T-helper 17 cell (primary cell): ENCODE measurements around the gene OR2L2. TPM values are rescaled to one million over a fixed set of nuclear protein-coding genes. Genes with fewer than 3 reads are reported as not detected.

Experiments
- ATAC-seq: fragments of 150-1000 bp; cut with Tn5 transposase; 2 replicates; pipeline ENCODE4 v1.10.0; 2021; ENCODE audit warnings: mild to moderate bottlenecking, moderate library complexity
- DNase-seq, 3 donors: peaks; one replicate each; pipeline versions ENCODE4 v3.0.0 to v3.0.0-alpha.2; 2020 to 2021
- H3K9me3 ChIP-seq: one replicate; pipeline ENCODE4 v1.7.0; 2013; ENCODE audit warnings: low read length, mild to moderate bottlenecking; ENCODE audit not compliant: control insufficient read depth, poor library complexity, severe bottlenecking
- H3K27ac Mint-ChIP-seq: one replicate; pipeline ENCODE4 v1.8.0; 2022; ENCODE audit warnings: mild to moderate bottlenecking, moderate library complexity, mixed read lengths
- H3K27me3 Mint-ChIP-seq: one replicate; pipeline ENCODE4 v1.8.0; 2022; ENCODE audit warnings: mixed read lengths
- H3K36me3 Mint-ChIP-seq: one replicate; pipeline ENCODE4 v1.8.0; 2022; ENCODE audit warnings: low read depth, mixed read lengths
- H3K4me1 Mint-ChIP-seq: one replicate; pipeline ENCODE4 v1.8.0; 2022; ENCODE audit warnings: mild to moderate bottlenecking, mixed read lengths
- H3K4me3 Mint-ChIP-seq: one replicate; pipeline ENCODE4 v1.8.0; 2022; ENCODE audit warnings: mild to moderate bottlenecking, moderate library complexity, mixed read lengths
- total RNA-seq, 4 donors: library from RNA in 2 of 4; stranded (reverse) in 2 of 4; gene quantifications; one replicate each; pipeline ENCODE4 v1.2.3 and lab custom pipeline; 2022 to 2026

The OR2L2 gene, protein sequence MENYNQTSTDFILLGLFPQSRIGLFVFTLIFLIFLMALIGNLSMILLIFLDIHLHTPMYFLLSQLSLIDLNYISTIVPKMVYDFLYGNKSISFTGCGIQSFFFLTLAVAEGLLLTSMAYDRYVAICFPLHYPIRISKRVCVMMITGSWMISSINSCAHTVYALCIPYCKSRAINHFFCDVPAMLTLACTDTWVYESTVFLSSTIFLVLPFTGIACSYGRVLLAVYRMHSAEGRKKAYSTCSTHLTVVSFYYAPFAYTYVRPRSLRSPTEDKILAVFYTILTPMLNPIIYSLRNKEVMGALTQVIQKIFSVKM
- total RNA-seq: under 1 TPM; 0.21 to 0.22 TPM
- 0 reads per million in 2 donors for total RNA-seq (lab: John Stamatoyannopoulos, UW)

- peaks cover 3% of the 10 kb centered on the region for H3K9me3 ChIP-seq
- H3K27ac Mint-ChIP-seq: no peak within 1 kb of the TSS
- peaks cover 2% of the 10 kb centered on the region for H3K36me3 Mint-ChIP-seq
- H3K4me3 Mint-ChIP-seq: no peak within 1 kb of the TSS
- H3K4me1 Mint-ChIP-seq: no peaks in the 10 kb centered on the region
- ATAC-seq (no peak), DNase-seq (no peak)
- H3K27me3 Mint-ChIP-seq: no peaks in the 10 kb centered on the region
These were observed at the start of gene OR2L2 for GRCh38 chr1:248029770-248030169. OR2L2 (plus strand) TSS chr1:248030070; CDS start chr1:248038268, 8,198 bp downstream.

DNA sequence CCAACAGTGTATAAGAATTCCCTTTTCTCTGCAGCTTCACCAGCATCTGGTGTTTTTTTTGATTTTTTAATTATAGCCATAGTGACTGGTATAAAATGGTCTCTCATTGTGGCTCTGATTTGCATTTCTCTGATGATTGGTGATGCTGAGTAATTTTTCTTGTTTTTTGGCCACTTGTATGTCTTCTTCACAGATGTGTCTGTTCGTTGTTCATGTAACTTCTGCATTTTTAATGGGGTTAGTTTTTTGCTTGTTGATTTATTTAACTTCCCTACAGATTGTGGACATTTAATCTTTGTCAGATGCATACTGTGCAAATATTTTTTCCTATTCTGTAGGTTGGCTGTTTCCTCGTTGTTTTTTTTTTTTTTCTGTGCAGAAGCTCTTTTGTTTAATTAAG, 36.9 kb upstream of the OR2L2 start:
- H3K9me3 ChIP-seq: no peaks in the 10 kb centered on the region
- Mint-ChIP-seq H3K4me1 (no peaks in the 10 kb centered on the region), H3K27me3 (no peaks in the 10 kb centered on the region), H3K36me3 (no peaks in the 10 kb centered on the region), H3K4me3 (no peak overlapping the region), H3K27ac (no peak overlapping the region)
- DNase-seq (no peak), ATAC-seq (no peak)

DNA sequence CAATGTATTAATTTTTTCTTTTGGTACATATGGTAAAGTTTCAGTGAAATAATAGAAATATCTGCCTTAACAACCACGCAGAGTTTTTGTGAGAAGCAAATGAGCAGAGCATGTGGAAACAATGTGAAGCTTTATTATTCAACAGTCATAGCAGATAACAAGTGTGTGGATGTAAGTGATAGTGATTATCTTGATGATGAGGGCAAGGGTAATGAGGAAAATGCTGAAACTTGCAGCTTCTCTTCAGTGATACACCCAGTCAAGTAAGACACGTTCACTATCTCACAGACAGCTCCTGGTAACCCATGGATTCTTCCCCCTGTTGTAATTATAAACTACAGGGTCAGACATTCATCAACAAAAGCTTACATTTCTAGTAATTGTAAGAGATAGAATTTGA, 31.1 kb upstream of the OR2L2 start:
- Mint-ChIP-seq H3K27ac (no peak overlapping the region), H3K27me3 (no peaks in the 10 kb centered on the region), H3K36me3 (peaks cover 3% of the 10 kb centered on the region), H3K4me1 (no peaks in the 10 kb centered on the region), H3K4me3 (no peak overlapping the region)
- DNase-seq (no peak), ATAC-seq (no peak)
- H3K9me3 ChIP-seq: no peaks in the 10 kb centered on the region

- no peaks in the 10 kb centered on the region for H3K4me1 Mint-ChIP-seq
- no peak overlapping the region for H3K27ac Mint-ChIP-seq
- no peak overlapping the region for H3K4me3 Mint-ChIP-seq
- H3K9me3 ChIP-seq: no peaks in the 10 kb centered on the region
- DNase-seq (no peak), ATAC-seq (no peak)
- no peaks in the 10 kb centered on the region for H3K27me3 Mint-ChIP-seq
- peaks cover 3% of the 10 kb centered on the region for H3K36me3 Mint-ChIP-seq
These were observed 29.7 kb upstream of the OR2L2 start for GRCh38 chr1:248000169-248000568.

DNA sequence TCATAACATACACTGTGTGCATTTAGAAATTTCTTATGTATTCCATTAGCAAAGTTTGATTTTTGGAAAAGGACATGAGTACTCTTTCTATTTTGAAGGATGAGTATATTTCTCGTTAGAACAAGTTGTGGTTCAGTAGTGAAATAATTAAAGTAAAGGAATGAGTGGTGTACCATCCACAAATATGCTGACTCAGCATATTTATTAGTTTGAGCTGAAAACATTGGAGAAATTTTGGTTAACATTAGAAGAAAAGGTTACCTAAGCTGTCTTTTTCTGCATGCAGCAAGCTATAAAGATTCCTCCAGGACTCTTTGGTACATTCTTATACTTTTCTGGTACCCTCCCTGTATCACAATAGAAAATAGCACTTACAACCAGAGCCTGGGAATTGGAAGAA, 22.1 kb upstream of the OR2L2 start:
- no peaks in the 10 kb centered on the region for H3K27me3 Mint-ChIP-seq
- no peak overlapping the region for H3K4me3 Mint-ChIP-seq
- H3K27ac Mint-ChIP-seq: no peak overlapping the region
- H3K4me1 Mint-ChIP-seq: no peaks in the 10 kb centered on the region
- peaks cover 8% of the 10 kb centered on the region for H3K9me3 ChIP-seq
- ATAC-seq: no peak
- DNase-seq: no peak
- H3K36me3 Mint-ChIP-seq: peaks cover 3% of the 10 kb centered on the region

- ATAC-seq: no peak
- no peak for DNase-seq
- Mint-ChIP-seq H3K4me1 (no peaks in the 10 kb centered on the region), H3K27ac (no peak overlapping the region), H3K4me3 (no peak overlapping the region), H3K36me3 (no peaks in the 10 kb centered on the region), H3K27me3 (no peaks in the 10 kb centered on the region)
- H3K9me3 ChIP-seq: peaks cover 8% of the 10 kb centered on the region
These were observed 20.2 kb upstream of the OR2L2 start for GRCh38 chr1:248009681-248010080.

DNA sequence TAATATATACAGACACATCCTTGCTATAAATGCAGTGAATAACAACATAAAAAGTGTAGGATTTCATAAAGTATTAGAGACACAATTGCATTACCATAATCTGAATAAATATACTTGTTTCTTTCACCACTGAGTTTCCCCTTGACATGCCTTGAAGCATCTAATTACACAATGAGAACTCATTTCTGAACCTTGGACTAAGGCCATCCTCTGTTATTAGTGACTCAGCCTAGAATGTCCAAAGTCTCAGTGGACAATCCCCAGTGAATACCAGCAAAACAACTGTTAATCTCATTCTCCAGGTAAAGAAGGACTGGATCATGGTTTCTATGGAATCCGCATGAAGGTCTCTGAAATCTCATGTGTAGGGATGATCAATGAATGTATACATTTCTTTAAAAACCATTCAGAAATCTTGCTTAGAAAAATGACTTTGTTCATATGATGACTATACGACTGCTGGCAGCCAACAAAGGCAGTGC, 16.6 kb upstream of the OR2L2 start, which contains the start of gene OR2L5:
Gene OR2L5 (plus strand): TSS at position 432 of the 482 bp plus-strand sequence. CDS start 8,288 bp downstream, outside the sequence.
- ATAC-seq (no peak), DNase-seq (no peak)
- peaks cover 5% of the 10 kb centered on the region for H3K9me3 ChIP-seq
- Mint-ChIP-seq H3K4me1 (no peaks in the 10 kb centered on the region), H3K27me3 (no peaks in the 10 kb centered on the region), H3K4me3 (no peak within 1 kb of the TSS), H3K36me3 (no peaks in the 10 kb centered on the region), H3K27ac (no peak within 1 kb of the TSS)

GRCh38 chr1:248015803-248016202, 14.1 kb upstream of the OR2L2 start:
- ATAC-seq: no peak
- Mint-ChIP-seq H3K36me3 (no peaks in the 10 kb centered on the region), H3K4me3 (no peak overlapping the region), H3K27ac (no peak overlapping the region), H3K4me1 (no peaks in the 10 kb centered on the region), H3K27me3 (no peaks in the 10 kb centered on the region)
- no peaks in the 10 kb centered on the region for H3K9me3 ChIP-seq
- no peak for DNase-seq

DNA sequence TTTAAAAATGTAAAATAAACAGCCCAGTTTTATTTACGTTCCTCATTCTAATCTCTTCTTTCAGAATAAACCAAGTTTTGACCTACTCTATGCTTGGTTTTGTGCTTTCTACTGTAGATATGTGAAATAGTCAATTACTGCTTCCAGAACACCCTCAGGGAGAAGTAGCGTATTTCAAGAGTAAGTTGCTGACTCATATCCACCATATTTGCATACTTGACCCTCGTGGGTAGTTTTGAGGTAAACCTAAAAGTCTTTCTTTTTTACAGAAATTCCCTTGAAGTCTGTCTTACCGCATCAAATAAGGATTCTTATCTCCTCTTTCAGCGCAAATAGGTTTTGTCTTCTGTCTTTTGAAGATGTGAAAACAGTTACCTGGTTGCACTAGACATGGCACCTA, 15.3 kb downstream of the OR2L2 start:
- DNase-seq (no peak), ATAC-seq (no peak)
- no peaks in the 10 kb centered on the region for H3K27me3 Mint-ChIP-seq
- H3K4me3 Mint-ChIP-seq: no peak overlapping the region
- no peaks in the 10 kb centered on the region for H3K36me3 Mint-ChIP-seq
- H3K9me3 ChIP-seq: peaks cover 3% of the 10 kb centered on the region
- H3K27ac Mint-ChIP-seq: no peak overlapping the region
- no peaks in the 10 kb centered on the region for H3K4me1 Mint-ChIP-seq

- no peaks in the 10 kb centered on the region for H3K27me3 Mint-ChIP-seq
- ATAC-seq: no peak
- peaks cover 3% of the 10 kb centered on the region for H3K9me3 ChIP-seq
- H3K36me3 Mint-ChIP-seq: no peaks in the 10 kb centered on the region
- no peak for DNase-seq
- no peaks in the 10 kb centered on the region for H3K4me1 Mint-ChIP-seq
- H3K4me3 Mint-ChIP-seq: no peak within 1 kb of the TSS
- H3K27ac Mint-ChIP-seq: no peak within 1 kb of the TSS
These were observed 16.7 kb downstream of the OR2L2 start, which contains the start of gene OR2L3 for GRCh38 chr1:248046536-248046935. OR2L3 (plus strand) TSS chr1:248046836; CDS start chr1:248060682, 13,846 bp downstream.

- no peak overlapping the region for H3K4me3 Mint-ChIP-seq
- H3K27ac Mint-ChIP-seq: no peak overlapping the region
- no peaks in the 10 kb centered on the region for H3K4me1 Mint-ChIP-seq
- H3K27me3 Mint-ChIP-seq: no peaks in the 10 kb centered on the region
- no peak for ATAC-seq
- H3K9me3 ChIP-seq: peaks cover 3% of the 10 kb centered on the region
- H3K36me3 Mint-ChIP-seq: no peaks in the 10 kb centered on the region
- DNase-seq: no peak
These were observed 17.1 kb downstream of the OR2L2 start for GRCh38 chr1:248047008-248047407.

DNA sequence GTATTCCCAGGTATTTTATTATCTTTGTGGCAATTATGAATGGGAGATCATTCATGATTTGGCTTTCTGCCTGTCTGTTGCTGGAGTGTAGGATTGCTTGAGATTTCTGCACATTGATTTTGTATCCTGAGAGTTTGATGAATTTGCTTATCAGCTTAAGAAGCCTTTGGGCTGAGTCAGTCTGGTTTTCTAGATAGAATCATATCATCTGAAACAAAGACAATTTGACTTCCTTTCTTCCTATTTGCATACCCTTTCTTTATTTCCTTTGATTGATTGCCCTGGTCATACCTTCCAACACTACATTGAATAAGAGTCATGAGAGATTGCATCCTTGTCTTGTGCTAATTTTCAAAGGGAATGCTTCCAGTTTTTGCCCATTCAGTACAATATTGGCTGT, 24.8 kb downstream of the OR2L2 start:
- Mint-ChIP-seq H3K4me3 (no peak overlapping the region), H3K27ac (no peak overlapping the region), H3K27me3 (no peaks in the 10 kb centered on the region), H3K36me3 (no peaks in the 10 kb centered on the region), H3K4me1 (no peaks in the 10 kb centered on the region)
- ATAC-seq (no peak), DNase-seq (no peak)
- H3K9me3 ChIP-seq: no peaks in the 10 kb centered on the region

- Mint-ChIP-seq H3K36me3 (no peaks in the 10 kb centered on the region), H3K4me3 (no peak overlapping the region), H3K4me1 (no peaks in the 10 kb centered on the region), H3K27ac (no peak overlapping the region), H3K27me3 (no peaks in the 10 kb centered on the region)
- no peak for ATAC-seq
- no peak for DNase-seq
- H3K9me3 ChIP-seq: no peaks in the 10 kb centered on the region
These were observed 25.4 kb downstream of the OR2L2 start for GRCh38 chr1:248055261-248055660.

- H3K4me3 Mint-ChIP-seq: no peak overlapping the region
- DNase-seq (no peak), ATAC-seq (no peak)
These were observed 35.2 kb downstream of the OR2L2 start for GRCh38 chr1:248065071-248065470.

More at GRCh38 chr1:248065071-248065470, 35.2 kb downstream of the OR2L2 start:
- H3K27me3 Mint-ChIP-seq: no peaks in the 10 kb centered on the region
- H3K36me3 Mint-ChIP-seq: no peaks in the 10 kb centered on the region
- H3K27ac Mint-ChIP-seq: no peak overlapping the region
- no peaks in the 10 kb centered on the region for H3K9me3 ChIP-seq
- no peaks in the 10 kb centered on the region for H3K4me1 Mint-ChIP-seq
